GM20000 (cell line): ENCODE measurements around the gene CAPN15.

Experiments
- DNase-seq: peaks from one replicate; pipeline ENCODE4 v3.0.0; 2012; ENCODE audit warnings: low spot score
- CTCF ChIP-seq: IDR thresholded peaks from 2 replicates; pipeline ENCODE4 v1.5.1; 2012; ENCODE audit warnings: mild to moderate bottlenecking, control low read depth; ENCODE audit errors: extremely low read depth, missing control alignments

CAPN15 gene

GRCh38 chr16:524274-525040, 3.1 kb upstream of the CAPN15 start:
- TF ChIP-seq CTCF, result no peak
- no peak for DNase-seq

GRCh38 chr16:525123-525519, 2.4 kb upstream of the CAPN15 start:
- TF ChIP-seq CTCF, result no peak
- DNase-seq, result no peak

GRCh38 chr16:525520-526180, 1.9 kb upstream of the CAPN15 start:
- no peak for TF ChIP-seq CTCF
- DNase-seq, result peak; percentile 74

GRCh38 chr16:526181-527014, 1.1 kb upstream of the CAPN15 start:
- DNase-seq, result no peak
- no peak for TF ChIP-seq CTCF

GRCh38 chr16:528111-529011, 849 bp downstream of the CAPN15 start:
- no peak for TF ChIP-seq CTCF
- no peak for DNase-seq

GRCh38 chr16:529012-529575, 1.6 kb downstream of the CAPN15 start:
- no peak for DNase-seq
- no peak for TF ChIP-seq CTCF
